Chondrocyte (in vitro differentiated cells): ENCODE results near the gene GOLGA6L6. TPM values are rescaled to one million over a fixed set of nuclear protein-coding genes. Genes with fewer than 3 reads are reported as not detected.
"Not testable (repeated sequence)": the region's sequence is repeated elsewhere in the genome, so short reads cannot be mapped to it uniquely, and the experiment has no call there.

ENCODE experiments used
- DNase-seq: peaks from one replicate; pipeline ENCODE4 v3.0.0; 2021; ENCODE audit warnings: mixed read lengths, low spot score
- H3K27ac Mint-ChIP-seq: one replicate; pipeline ENCODE4 v1.8.0; 2021; ENCODE audit warnings: mild to moderate bottlenecking, moderate library complexity, mixed read lengths; ENCODE audit not compliant: unreplicated experiment
- H3K27me3 Mint-ChIP-seq: 2 replicates; pipeline ENCODE4 v1.8.0; 2021; ENCODE audit warnings: low read depth, mixed read lengths
- H3K36me3 Mint-ChIP-seq: 2 replicates; pipeline ENCODE4 v1.8.0; 2021; ENCODE audit warnings: low read depth, mixed read lengths
- H3K4me1 Mint-ChIP-seq: 2 replicates; pipeline ENCODE4 v1.8.0; 2021; ENCODE audit warnings: low read depth, mild to moderate bottlenecking, mixed read lengths
- H3K4me3 Mint-ChIP-seq: one replicate; pipeline ENCODE4 v1.8.0; 2021; ENCODE audit warnings: mild to moderate bottlenecking, moderate library complexity, mixed read lengths; ENCODE audit not compliant: unreplicated experiment
- H3K9me3 Mint-ChIP-seq: 2 replicates; pipeline ENCODE4 v1.8.0; 2021; ENCODE audit warnings: low read depth, mixed read lengths
- total RNA-seq: library from RNA; stranded (reverse); gene quantifications from 3 replicates; pipeline ENCODE4 v1.2.1, GENCODE V29; 2021

GOLGA6L6 gene
- total RNA-seq, 1 donor from 2014 or later = not detected

GRCh38 chr15:20497781-20498180 is 43.8 kb downstream of the GOLGA6L6 start:
- DNase-seq, H3K27me3 Mint-ChIP-seq, H3K27ac Mint-ChIP-seq, H3K4me1 Mint-ChIP-seq, H3K36me3 Mint-ChIP-seq, H3K9me3 Mint-ChIP-seq, H3K4me3 Mint-ChIP-seq: not testable (repeated sequence)

DNA sequence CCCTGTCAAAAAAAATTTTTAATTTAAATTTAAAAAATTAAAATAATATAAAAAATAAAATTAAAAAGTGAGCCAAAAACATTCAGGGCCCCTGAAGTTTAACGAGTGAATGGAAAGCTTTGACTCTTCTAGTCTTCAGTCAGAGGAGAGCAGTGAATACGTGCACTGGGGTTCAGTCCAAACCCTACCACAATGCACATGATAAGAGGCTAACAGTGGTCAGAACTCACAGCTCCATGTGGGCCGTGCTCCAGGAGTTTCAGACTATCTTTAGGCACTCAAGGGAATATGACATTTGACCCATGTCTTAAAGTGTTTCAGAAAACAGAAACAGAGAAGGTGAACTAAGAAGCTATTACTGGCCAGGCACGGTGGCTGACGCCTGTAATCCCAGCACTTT is 48.6 kb downstream of the GOLGA6L6 start:
- not testable (repeated sequence) for H3K36me3 Mint-ChIP-seq, DNase-seq, H3K27ac Mint-ChIP-seq, H3K27me3 Mint-ChIP-seq, H3K9me3 Mint-ChIP-seq, H3K4me3 Mint-ChIP-seq, H3K4me1 Mint-ChIP-seq

DNA sequence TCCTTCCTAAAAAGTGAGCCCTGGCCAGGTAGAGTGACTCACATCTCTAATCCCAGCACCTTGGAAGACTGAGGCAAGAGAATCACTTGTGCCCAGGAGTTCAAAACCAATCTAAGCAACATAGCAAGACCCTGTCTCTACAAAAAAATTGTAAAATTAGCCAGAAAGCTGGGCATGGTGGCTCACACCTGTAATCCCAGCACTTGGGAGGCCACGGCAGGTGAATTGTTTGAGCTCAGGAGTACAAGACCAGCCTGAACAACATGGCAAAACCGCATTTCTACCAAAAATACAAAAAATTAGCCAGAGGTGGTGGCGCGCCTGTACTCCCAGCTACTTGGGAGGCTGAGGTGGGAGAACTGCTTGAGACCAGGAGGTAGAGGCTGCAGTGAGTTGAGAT is 49.0 kb downstream of the GOLGA6L6 start:
- H3K36me3 Mint-ChIP-seq, H3K4me3 Mint-ChIP-seq, H3K4me1 Mint-ChIP-seq, H3K27ac Mint-ChIP-seq, H3K9me3 Mint-ChIP-seq, H3K27me3 Mint-ChIP-seq: not testable (repeated sequence)
- DNase-seq = peak; percentile 24

GRCh38 chr15:20489320-20489719 is 52.3 kb downstream of the GOLGA6L6 start:
- not testable (repeated sequence) for H3K4me1 Mint-ChIP-seq, H3K4me3 Mint-ChIP-seq, H3K27ac Mint-ChIP-seq, H3K36me3 Mint-ChIP-seq, DNase-seq, H3K9me3 Mint-ChIP-seq, H3K27me3 Mint-ChIP-seq
